IMR-90 (cell line): Measurements from ENCODE around the gene CALR3. TPM values are rescaled to one million over a fixed set of nuclear protein-coding genes. Genes with fewer than 3 reads are reported as not detected.

Experiments
- ATAC-seq: fragments of 200-7000 bp; cut with Tn5 transposase; 2 replicates; pipeline ENCODE4 v1.9.1; 2020; ENCODE audit warnings: low read depth, mild to moderate bottlenecking, moderate library complexity
- BruUV-seq: library from RNA; stranded (reverse); fragments of 400-500 nt; replicated peaks from 2 replicates; lab custom pipeline; 2021; lab: Mats Ljungman, UMichigan
- CTCF ChIA-PET: fragments of 300-600 bp; formaldehyde crosslinking; extraction: SDS; loops from one replicate; lab custom pipeline; 2021; ENCODE audit warnings: antibody characterized with exemption; lab: Yijun Ruan, JAX
- POLR2A ChIA-PET: fragments of 300-600 bp; sonication (Branson Sonifier 250); formaldehyde crosslinking; loops from one replicate; lab custom pipeline; 2022; ENCODE audit warnings: antibody characterized with exemption; ENCODE audit not compliant: unreplicated experiment; lab: Charles Lee
- DNase-seq: peaks from one replicate; pipeline ENCODE4 v3.0.0; 2013
- H2AFZ ChIP-seq: replicated peaks from 2 replicates; pipeline ENCODE3; 2013; ENCODE audit warnings: low read length, mild to moderate bottlenecking; ENCODE audit not compliant: poor library complexity
- H2AK5ac ChIP-seq: 2 replicates; pipeline ENCODE4 v1.6.1; 2013; ENCODE audit warnings: low read depth, low read length, inconsistent platforms
- H2AK9ac ChIP-seq: replicated peaks from 2 replicates; pipeline ENCODE3; 2013; ENCODE audit warnings: mild to moderate bottlenecking, low read depth, low read length, moderate library complexity; ENCODE audit not compliant: poor library complexity
- H2BK120ac ChIP-seq: 2 replicates; pipeline ENCODE4 v1.6.1; 2013; ENCODE audit warnings: low read depth, low read length, inconsistent platforms
- H2BK15ac ChIP-seq: 3 replicates; pipeline ENCODE4 v1.6.1; 2013; ENCODE audit warnings: low read depth, low read length, inconsistent platforms
- H2BK20ac ChIP-seq: 2 replicates; pipeline ENCODE4 v1.6.1; 2013; ENCODE audit warnings: low read depth, mild to moderate bottlenecking, inconsistent platforms, low read length, moderate library complexity
- H2BK5ac ChIP-seq: 2 replicates; pipeline ENCODE4 v1.6.1; 2013; ENCODE audit warnings: mild to moderate bottlenecking, low read depth, low read length, inconsistent platforms; ENCODE audit not compliant: poor library complexity, severe bottlenecking
- H3K14ac ChIP-seq: replicated peaks from 2 replicates; pipeline ENCODE4 v1.6.1; 2013; ENCODE audit warnings: low read depth, low read length, inconsistent platforms
- H3K18ac ChIP-seq: 2 replicates; pipeline ENCODE4 v1.6.1; 2013; ENCODE audit warnings: low read depth, low read length, control low read depth
- H3K23ac ChIP-seq: 2 replicates; pipeline ENCODE4 v1.6.1; 2013; ENCODE audit warnings: low read depth, low read length, inconsistent platforms
- H3K27ac ChIP-seq: 2 replicates; pipeline ENCODE4 v1.5.1; 2013; ENCODE audit warnings: mild to moderate bottlenecking, control low read depth, low read length; ENCODE audit not compliant: insufficient read depth
- H3K27me3 ChIP-seq: 2 replicates; pipeline ENCODE4 v1.6.1; 2013; ENCODE audit warnings: low read length; ENCODE audit not compliant: control insufficient read depth, insufficient read depth
- H3K36me3 ChIP-seq: 2 replicates; pipeline ENCODE4 v1.6.1; 2013; ENCODE audit warnings: low read length, mixed read lengths; ENCODE audit not compliant: control insufficient read depth, insufficient read depth
- H3K4ac ChIP-seq: 2 replicates; pipeline ENCODE4 v1.6.1; 2013; ENCODE audit warnings: low read depth, low read length, inconsistent platforms
- H3K4me1 ChIP-seq: 2 replicates; pipeline ENCODE4 v1.6.1; 2013; ENCODE audit warnings: low read length, mixed read lengths; ENCODE audit not compliant: control insufficient read depth, insufficient read depth
- H3K4me2 ChIP-seq: 2 replicates; pipeline ENCODE4 v1.6.1; 2013; ENCODE audit warnings: low read depth, mild to moderate bottlenecking, control low read depth, low read length, moderate library complexity
- H3K4me3 ChIP-seq: 2 replicates; pipeline ENCODE4 v1.5.1; 2013; ENCODE audit warnings: low read depth, mild to moderate bottlenecking, control low read depth, low read length, moderate library complexity; ENCODE audit not compliant: insufficient read depth
- H3K56ac ChIP-seq: 2 replicates; pipeline ENCODE4 v1.6.1; 2013; ENCODE audit warnings: low read length, inconsistent platforms; ENCODE audit not compliant: insufficient read depth; ENCODE audit errors: extremely low read depth
- H3K79me1 ChIP-seq, 2 experiments: 2 replicates each; pipeline ENCODE4 v1.6.1; 2013; ENCODE audit warnings: low read length in 2 of 2, inconsistent platforms in 1 of 2, low read depth in 1 of 2
- H3K9ac ChIP-seq: 2 replicates; pipeline ENCODE4 v1.6.1; 2013; ENCODE audit warnings: low read depth, low read length, control low read depth
- H3K9me1 ChIP-seq: 2 replicates; pipeline ENCODE4 v1.6.1; 2013; ENCODE audit warnings: low read length, inconsistent platforms; ENCODE audit not compliant: insufficient read depth
- H3K9me3 ChIP-seq: 2 replicates; pipeline ENCODE4 v1.6.1; 2013; ENCODE audit warnings: low read length; ENCODE audit not compliant: control insufficient read depth, insufficient read depth
- H4K20me1 ChIP-seq: 2 replicates; pipeline ENCODE4 v1.6.1; 2013; ENCODE audit warnings: low read length, inconsistent platforms; ENCODE audit not compliant: insufficient read depth
- H4K5ac ChIP-seq: 2 replicates; pipeline ENCODE4 v1.6.1; 2013; ENCODE audit warnings: mild to moderate bottlenecking, low read depth, low read length, control low read depth
- H4K8ac ChIP-seq, 2 experiments: 2 replicates each; pipeline ENCODE4 v1.6.1; 2013; ENCODE audit warnings: low read depth in 2 of 2, low read length in 2 of 2, control low read depth in 1 of 2, inconsistent platforms in 1 of 2
- H4K91ac ChIP-seq: 2 replicates; pipeline ENCODE4 v1.6.1; 2013; ENCODE audit warnings: low read depth, low read length, inconsistent platforms; ENCODE audit not compliant: insufficient read depth
- BHLHE40 ChIP-seq: fragments of 150-350 bp; IDR thresholded peaks from 2 replicates; pipeline ENCODE4 v1.6.1; 2016; ENCODE audit warnings: mild to moderate bottlenecking, low read depth, low read length
- CEBPB ChIP-seq: IDR thresholded peaks from 2 replicates; pipeline ENCODE4 v1.6.1; 2012; ENCODE audit warnings: low read depth, low read length, improper control_type of control experiment
- CHD1 ChIP-seq: IDR thresholded peaks from 2 replicates; pipeline ENCODE4 v1.6.1; 2012; ENCODE audit warnings: low read depth, low read length, improper control_type of control experiment
- CTCF ChIP-seq: conservative IDR thresholded peaks from 2 replicates; pipeline ENCODE4 v1.5.1; 2012; ENCODE audit warnings: mild to moderate bottlenecking, low read depth, low read length, improper control_type of control experiment
- FOS ChIP-seq: fragments of 150-350 bp; IDR thresholded peaks from 2 replicates; pipeline ENCODE4 v1.6.1; 2016; ENCODE audit warnings: low read depth, low read length
- MAFK ChIP-seq: IDR thresholded peaks from 2 replicates; pipeline ENCODE4 v1.6.1; 2012; ENCODE audit warnings: low read depth, low read length, improper control_type of control experiment
- MAZ ChIP-seq: IDR thresholded peaks from 2 replicates; pipeline ENCODE4 v1.6.1; 2012; ENCODE audit warnings: low read depth, mild to moderate bottlenecking, low read length, improper control_type of control experiment, moderate library complexity, borderline replicate concordance
- MXI1 ChIP-seq: IDR thresholded peaks from 2 replicates; pipeline ENCODE4 v1.6.1; 2012; ENCODE audit warnings: low read depth, mild to moderate bottlenecking, low read length, moderate library complexity, borderline replicate concordance
- NFE2L2 ChIP-seq: fragments of 150-350 bp; IDR thresholded peaks from 2 replicates; pipeline ENCODE4 v1.6.1; 2016; ENCODE audit warnings: low read depth, mild to moderate bottlenecking, low read length
- POLR2A ChIP-seq: IDR thresholded peaks from 2 replicates; pipeline ENCODE4 v1.6.1; 2012; ENCODE audit warnings: mild to moderate bottlenecking, low read depth, low read length
- RAD21 ChIP-seq: IDR thresholded peaks from 2 replicates; pipeline ENCODE4 v1.6.1; 2012; ENCODE audit warnings: low read length, improper control_type of control experiment
- RCOR1 ChIP-seq: IDR thresholded peaks from 2 replicates; pipeline ENCODE4 v1.6.1; 2012; ENCODE audit warnings: mild to moderate bottlenecking, low read length, improper control_type of control experiment; ENCODE audit not compliant: insufficient replicate concordance
- RFX5 ChIP-seq: IDR thresholded peaks from 2 replicates; pipeline ENCODE4 v1.8.0; 2012; ENCODE audit warnings: low read depth, mild to moderate bottlenecking, low read length, moderate library complexity
- SMC3 ChIP-seq: fragments of 150-350 bp; IDR thresholded peaks from 2 replicates; pipeline ENCODE4 v1.6.1; 2016; ENCODE audit warnings: low read depth, mild to moderate bottlenecking, antibody characterized with exemption, low read length, moderate library complexity
- USF2 ChIP-seq: fragments of 150-350 bp; IDR thresholded peaks from 2 replicates; pipeline ENCODE4 v1.6.1; 2017; ENCODE audit warnings: mild to moderate bottlenecking, antibody characterized with exemption, low read length, low read depth
- WGBS, 2 experiments: methylation state at CpG; one replicate each; pipeline versions ENCODE4 v1.1.5 to v1.1.7; 2013; ENCODE audit warnings: missing lambda C conversion rate in 2 of 2; ENCODE audit not compliant: insufficient read length in 1 of 2; ENCODE audit errors: extremely low coverage in 2 of 2; 5-methylcytosine and 5-hydroxymethylcytosine counted together
- dilution Hi-C: fragments of 300-500 bp; cut with HindIII; formaldehyde crosslinking; loops from one replicate; pipeline ENCODE4 v1.14.3; 2018; ENCODE audit warnings: low sequenced_read_pairs; ENCODE audit not compliant: unreplicated experiment
- in situ Hi-C: fragments of 300-500 bp; cut with MboI; formaldehyde crosslinking; loops from 3 replicates; pipeline ENCODE4 v1.14.3; 2019; ENCODE audit warnings: low sequenced_read_pairs, inconsistent platforms, mixed read lengths
- intact Hi-C: fragments of 100-400 bp; cut with micrococcal nuclease; formaldehyde crosslinking; loops from 2 replicates; pipeline ENCODE4 v1.10.0; 2022
- polyA plus RNA-seq, 3 experiments: library from polyadenylated mRNA; depleted of rRNA; stranded (reverse); fragments of >200 nt; gene quantifications; 2 replicates each; pipeline ENCODE4 v1.2.3, GENCODE V29; 2012; ENCODE audit warnings: low replicate concordance in 1 of 3
- total RNA-seq: library from RNA; depleted of rRNA; stranded (reverse); fragments of >200 nt; gene quantifications from 2 replicates; pipeline ENCODE4 v1.2.3, GENCODE V29; 2012
- TF ChIP-seq, protein P1 (sequence below): fragments of 150-350 bp; IDR thresholded peaks from 2 replicates; pipeline ENCODE4 v1.6.1; 2016; ENCODE audit warnings: low read depth, mild to moderate bottlenecking, low read length, moderate library complexity, borderline replicate concordance

The CALR3 gene
- total and polyA plus RNA-seq, 2 of the 4 experiments (the other 2 are of a cell fraction) = not detected

DNA sequence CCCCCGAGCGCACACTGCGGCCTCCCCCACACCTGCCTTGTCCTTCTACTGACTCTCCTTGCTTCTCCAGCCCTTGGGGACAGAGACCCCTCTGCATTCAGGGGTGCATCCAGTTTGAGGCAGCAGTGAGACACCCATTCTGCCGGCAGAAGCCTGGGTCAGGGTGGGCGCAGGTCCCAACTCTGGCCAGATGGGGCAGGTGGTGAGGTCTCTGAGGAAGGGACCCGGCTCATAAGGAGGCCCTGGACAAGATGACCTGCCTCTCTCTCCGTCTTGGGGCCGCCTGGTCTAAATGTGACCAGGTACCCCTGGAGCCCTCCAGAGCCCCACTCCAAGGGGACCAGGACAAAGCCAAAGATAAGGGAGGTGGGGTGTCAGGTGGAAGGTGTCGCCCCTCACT lies 40.2 kb upstream of the CALR3 start:
- no peak for DNase-seq
- CTCF ChIA-PET = no interaction called here

More for the DNA sequence above, 40.2 kb upstream of the CALR3 start:
- Histone ChIP-seq H4K8ac (no peak overlapping the region), H3K23ac (no peak overlapping the region), H3K9me3 (no peaks in the 10 kb centered on the region), H2AK9ac (no peak overlapping the region), H2AFZ (no peak overlapping the region), H3K36me3 (peaks cover 76% of the 10 kb centered on the region), H3K4me2 (no peak overlapping the region), H4K5ac (no peak overlapping the region), H3K27me3 (no peaks in the 10 kb centered on the region), H2AK5ac (no peak overlapping the region), H4K20me1 (peaks cover 66% of the 10 kb centered on the region), H3K14ac (no peak overlapping the region), H3K18ac (no peak overlapping the region), H3K9ac (no peak overlapping the region), H3K79me1 (peaks cover 5 to 52% of the 10 kb centered on the region in 2 experiments), H2BK120ac (no peak overlapping the region), H3K4me3 (no peak overlapping the region), H2BK15ac (no peak overlapping the region), H3K4ac (no peak overlapping the region), H3K56ac (no peak overlapping the region), H3K27ac (no peak overlapping the region), H2BK5ac (no peak overlapping the region), H2BK20ac (no peak overlapping the region), H3K9me1 (peaks cover 15% of the 10 kb centered on the region; the same call in 1 of the 2 replicates), H4K91ac (no peak overlapping the region), H3K4me1 (peaks cover 2% of the 10 kb centered on the region)
- no peak for ATAC-seq
- POLR2A ChIA-PET = no interaction called here
- WGBS, 2 experiments = no CpG with 5 or more reads among the region's 9 CpGs
- dilution Hi-C loops (no loop called here), intact Hi-C loops (no loop called here), in situ Hi-C loops (no loop called here)
- no peak for TF ChIP-seq NFE2L2
- no peak for TF ChIP-seq USF2
- no peak for TF ChIP-seq MAFK
- no peak for TF ChIP-seq MXI1
- no peak for TF ChIP-seq RAD21
- TF ChIP-seq POLR2A = no peak
- TF ChIP-seq RCOR1 = no peak
- no peak for TF ChIP-seq CHD1
- TF ChIP-seq RFX5 = no peak
- no peak for TF ChIP-seq CEBPB
- TF ChIP-seq, protein P1, sequence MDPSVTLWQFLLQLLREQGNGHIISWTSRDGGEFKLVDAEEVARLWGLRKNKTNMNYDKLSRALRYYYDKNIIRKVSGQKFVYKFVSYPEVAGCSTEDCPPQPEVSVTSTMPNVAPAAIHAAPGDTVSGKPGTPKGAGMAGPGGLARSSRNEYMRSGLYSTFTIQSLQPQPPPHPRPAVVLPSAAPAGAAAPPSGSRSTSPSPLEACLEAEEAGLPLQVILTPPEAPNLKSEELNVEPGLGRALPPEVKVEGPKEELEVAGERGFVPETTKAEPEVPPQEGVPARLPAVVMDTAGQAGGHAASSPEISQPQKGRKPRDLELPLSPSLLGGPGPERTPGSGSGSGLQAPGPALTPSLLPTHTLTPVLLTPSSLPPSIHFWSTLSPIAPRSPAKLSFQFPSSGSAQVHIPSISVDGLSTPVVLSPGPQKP = no peak
- no peak for TF ChIP-seq BHLHE40
- no peak for TF ChIP-seq FOS
- no peak for TF ChIP-seq MAZ
- no peak for TF ChIP-seq SMC3
- TF ChIP-seq CTCF = no peak
- no TSS peak for BruUV-seq
